ENCODE results near the gene AHDC1.
"Not testable (repeated sequence)": the region's sequence is repeated elsewhere in the genome, so short reads cannot be mapped to it uniquely, and the experiment has no call there.

AHDC1 gene

DNA sequence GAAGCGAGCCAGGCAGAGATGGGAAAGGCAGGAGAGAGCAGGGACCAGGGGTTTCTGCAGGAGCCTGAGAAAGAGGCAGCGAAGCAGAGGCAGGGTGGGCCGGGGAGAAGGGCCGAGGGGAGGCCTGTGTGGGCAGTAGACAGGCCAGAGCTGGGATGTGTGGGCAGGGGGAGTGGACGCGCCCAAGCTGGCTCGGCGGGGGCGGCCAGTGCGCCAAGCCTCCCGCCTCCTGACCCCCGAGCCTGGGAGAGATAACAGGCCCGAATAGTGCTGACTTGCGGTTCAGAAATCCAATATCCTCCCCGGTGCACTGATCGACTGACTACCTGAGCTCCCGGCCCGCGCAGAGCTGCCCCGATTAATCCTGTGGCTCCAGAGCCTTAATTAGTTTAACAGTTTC lies 41.9 kb downstream of the AHDC1 start:
- DNase-seq (ENCODE audit: low read depth): no peak

- no peak for DNase-seq (ENCODE audit: low read depth)
Observed at GRCh38 chr1:27561124-27561899, 42.6 kb downstream of the AHDC1 start.

- no peak for DNase-seq (ENCODE audit: low read depth)
Observed at GRCh38 chr1:27560268-27561123, 43.4 kb downstream of the AHDC1 start.

- DNase-seq (ENCODE audit: low read depth): no peak
Observed at GRCh38 chr1:27559466-27560030, 44.4 kb downstream of the AHDC1 start.

- no peak for DNase-seq (ENCODE audit: low read depth)
Observed at GRCh38 chr1:27557596-27558340, 46.2 kb downstream of the AHDC1 start.

- peak; percentile 94 for DNase-seq (ENCODE audit: low read depth)
Observed at GRCh38 chr1:27556781-27557595, 47.0 kb downstream of the AHDC1 start.

GRCh38 chr1:27556435-27556780 lies 47.5 kb downstream of the AHDC1 start:
- DNase-seq (ENCODE audit: low read depth): no peak

DNA sequence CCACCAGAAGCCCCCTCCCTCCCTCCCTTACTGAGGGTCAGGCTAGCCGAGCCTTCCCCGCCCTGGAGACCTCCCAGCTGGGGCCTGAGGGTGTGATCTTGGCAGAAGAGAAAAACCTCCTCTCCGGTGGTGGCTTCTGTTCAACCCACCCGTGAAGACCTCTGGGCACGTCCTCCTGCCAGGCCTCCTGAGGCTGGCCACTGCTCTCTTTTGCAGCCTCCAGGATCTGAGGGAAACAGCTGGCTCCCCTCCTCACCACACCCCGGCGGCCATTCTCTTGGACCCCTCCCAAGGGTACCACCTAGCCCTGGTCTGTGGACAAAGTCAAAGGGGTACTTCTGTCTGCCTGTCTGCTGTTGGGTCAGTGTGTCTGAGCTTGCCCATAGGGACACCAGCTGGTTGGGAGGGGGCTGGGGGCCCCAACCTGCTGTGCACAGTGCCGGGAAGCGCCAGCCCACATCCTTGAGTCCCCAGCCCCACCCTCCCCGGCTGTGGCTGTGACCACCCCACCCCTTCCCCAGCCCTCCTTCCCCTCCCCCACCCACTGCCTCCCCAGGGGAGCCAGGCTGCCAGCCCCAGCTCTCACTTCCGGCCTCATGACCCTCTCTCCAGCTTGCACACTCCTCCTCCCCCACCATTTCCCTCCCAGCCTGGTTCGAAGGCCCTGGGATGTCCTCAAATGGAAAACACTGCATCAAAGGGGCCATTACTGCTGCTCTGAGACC lies 48.1 kb downstream of the AHDC1 start:
- no peak for DNase-seq (ENCODE audit: low read depth)

DNA sequence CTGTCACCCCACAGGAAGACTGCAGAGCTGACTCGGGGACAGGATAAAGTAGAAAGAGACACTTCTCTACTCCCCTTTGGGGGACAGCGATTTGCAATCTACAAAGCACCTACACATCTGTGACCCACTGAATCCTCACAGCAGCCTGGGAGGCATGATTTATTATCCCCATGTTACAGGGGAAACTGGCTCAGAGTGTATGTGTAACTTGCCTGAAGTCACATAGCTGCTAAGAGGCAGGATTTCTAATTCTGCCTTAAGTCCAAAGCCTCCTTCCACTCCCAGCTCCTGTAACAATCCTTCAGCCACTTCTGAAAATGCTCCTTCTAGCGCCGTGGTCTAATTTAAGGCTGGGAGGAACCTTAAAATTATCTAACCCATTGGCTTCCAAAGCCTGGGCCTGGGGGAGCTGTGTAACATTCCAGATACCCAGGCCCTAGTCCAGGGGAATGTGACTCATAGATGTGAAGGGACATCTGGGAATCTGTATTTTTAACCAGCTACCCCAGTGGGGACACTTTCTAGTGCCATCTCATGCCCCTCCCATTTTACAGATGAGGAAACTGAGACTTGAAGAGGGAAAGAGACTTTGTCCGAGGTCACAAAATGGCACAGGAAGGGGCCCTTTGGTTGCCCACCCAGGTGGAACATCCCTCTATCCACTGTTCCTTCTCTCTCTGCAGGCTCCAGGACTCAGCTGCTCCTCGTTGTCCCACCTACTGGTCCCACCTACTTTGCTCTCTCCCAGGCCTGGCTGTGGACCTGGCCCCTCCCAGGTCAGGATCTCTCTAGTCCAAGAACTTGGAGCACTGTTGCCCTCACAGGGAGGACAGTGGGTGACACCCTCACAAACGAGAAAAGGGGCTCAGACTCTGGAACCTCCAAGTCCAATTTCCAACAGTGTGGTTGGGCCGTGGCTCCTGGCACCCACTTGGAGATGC lies 48.9 kb downstream of the AHDC1 start:
- no peak for DNase-seq (ENCODE audit: low read depth)

DNA sequence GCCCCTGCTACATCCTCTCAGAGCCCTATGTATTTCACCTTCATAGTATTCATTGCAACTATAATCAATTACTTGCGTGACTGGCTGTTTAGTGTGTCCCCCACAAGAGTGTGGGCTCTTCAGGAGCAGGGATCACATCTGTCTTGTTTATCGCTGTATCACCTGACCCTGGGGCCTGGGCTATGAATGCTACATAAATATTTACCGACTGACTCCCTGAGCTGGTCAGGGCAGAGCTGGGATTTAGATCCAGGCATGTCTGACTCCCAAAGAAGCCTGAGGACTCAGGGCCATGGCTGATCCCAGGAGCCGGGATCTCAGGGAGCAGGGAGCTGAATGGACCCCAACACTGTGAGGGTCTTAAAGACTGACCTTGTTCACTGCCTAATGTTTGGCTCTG lies 49.7 kb downstream of the AHDC1 start:
- no peak for DNase-seq (ENCODE audit: low read depth)

- DNase-seq (ENCODE audit: low read depth): not testable (repeated sequence)
Observed at GRCh38 chr1:27553823-27554222, 50.1 kb downstream of the AHDC1 start.

- DNase-seq (ENCODE audit: low read depth): no peak
Observed at GRCh38 chr1:27552911-27553420, 51.0 kb downstream of the AHDC1 start.

GRCh38 chr1:27551953-27552312 lies 52.0 kb downstream of the AHDC1 start:
- DNase-seq (ENCODE audit: low read depth): no peak

DNA sequence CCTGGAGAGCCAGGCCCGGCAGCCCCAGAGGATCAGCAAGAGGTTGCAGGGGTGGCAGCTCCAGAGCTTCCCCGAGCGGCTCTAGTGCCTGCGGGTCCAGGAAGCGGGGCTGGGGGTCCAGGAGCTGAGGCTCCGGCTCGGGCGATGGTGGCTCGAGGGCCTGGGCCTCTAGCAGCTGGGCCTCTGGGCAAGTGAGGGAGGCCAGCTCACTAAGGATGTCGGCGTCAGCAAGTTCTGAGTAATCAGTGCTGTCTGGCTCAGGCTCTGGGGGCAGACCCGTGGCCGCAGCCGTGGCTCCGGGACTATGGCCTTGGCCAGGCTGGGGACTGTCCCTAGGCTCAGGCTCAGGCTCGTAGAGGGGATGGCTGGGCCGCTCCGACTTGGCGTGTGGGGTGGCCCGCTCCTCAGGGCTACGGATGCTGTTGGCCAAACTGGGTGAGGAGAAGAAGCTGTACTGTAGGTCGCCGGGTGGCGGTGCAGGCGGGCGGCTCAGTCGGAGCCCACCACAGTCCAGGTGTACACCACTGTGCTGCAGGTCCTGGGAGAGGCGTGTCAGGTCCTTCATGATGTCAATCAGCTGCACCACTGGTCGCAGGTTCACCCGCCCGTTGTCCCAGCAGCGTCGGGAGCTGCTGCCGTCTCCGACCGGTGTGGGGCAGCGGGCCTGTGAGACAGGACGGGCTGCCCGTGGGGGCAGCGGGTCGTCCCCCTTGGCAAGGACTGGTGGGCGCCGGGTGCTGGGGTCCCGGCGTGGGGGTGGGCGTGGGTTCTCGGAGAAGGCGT lies 52.6 kb downstream of the AHDC1 start:
- DNase-seq (ENCODE audit: low read depth): no peak

DNA sequence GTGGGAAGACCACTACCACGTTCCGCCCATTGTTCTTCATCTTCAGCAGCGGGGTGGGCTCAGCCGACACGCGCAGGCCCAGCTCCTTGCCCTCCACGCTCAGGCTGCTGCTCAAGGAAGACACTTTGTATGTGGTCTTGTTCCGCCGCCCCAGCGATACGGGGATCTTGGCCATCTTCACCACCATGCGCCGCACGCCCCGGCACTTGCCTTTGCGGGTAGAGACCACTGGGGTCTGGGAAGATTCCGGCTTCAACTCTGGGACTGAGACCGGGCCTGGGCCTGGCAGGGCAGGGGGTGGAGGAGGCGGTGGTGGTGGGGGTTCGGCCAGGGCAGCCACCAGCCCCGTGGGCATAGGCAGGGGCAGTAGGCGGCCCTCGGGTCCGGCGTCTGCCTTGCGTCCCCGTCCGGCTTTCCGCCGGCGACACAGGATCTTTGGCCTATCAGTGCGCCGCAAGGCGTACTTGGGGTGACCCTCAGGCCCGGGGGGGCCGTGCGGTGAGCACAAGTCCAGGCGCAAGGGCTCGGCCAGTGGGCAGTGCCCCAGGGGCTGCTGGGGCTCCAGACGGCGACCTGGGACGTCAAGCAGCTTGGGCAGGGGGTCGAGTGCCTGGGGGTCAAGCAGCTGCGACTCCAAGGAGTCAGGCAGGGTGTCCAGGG lies 53.3 kb downstream of the AHDC1 start:
- no peak for DNase-seq (ENCODE audit: low read depth)

- no peak for DNase-seq (ENCODE audit: low read depth)
Observed at GRCh38 chr1:27549807-27550408, 54.0 kb downstream of the AHDC1 start.

DNA sequence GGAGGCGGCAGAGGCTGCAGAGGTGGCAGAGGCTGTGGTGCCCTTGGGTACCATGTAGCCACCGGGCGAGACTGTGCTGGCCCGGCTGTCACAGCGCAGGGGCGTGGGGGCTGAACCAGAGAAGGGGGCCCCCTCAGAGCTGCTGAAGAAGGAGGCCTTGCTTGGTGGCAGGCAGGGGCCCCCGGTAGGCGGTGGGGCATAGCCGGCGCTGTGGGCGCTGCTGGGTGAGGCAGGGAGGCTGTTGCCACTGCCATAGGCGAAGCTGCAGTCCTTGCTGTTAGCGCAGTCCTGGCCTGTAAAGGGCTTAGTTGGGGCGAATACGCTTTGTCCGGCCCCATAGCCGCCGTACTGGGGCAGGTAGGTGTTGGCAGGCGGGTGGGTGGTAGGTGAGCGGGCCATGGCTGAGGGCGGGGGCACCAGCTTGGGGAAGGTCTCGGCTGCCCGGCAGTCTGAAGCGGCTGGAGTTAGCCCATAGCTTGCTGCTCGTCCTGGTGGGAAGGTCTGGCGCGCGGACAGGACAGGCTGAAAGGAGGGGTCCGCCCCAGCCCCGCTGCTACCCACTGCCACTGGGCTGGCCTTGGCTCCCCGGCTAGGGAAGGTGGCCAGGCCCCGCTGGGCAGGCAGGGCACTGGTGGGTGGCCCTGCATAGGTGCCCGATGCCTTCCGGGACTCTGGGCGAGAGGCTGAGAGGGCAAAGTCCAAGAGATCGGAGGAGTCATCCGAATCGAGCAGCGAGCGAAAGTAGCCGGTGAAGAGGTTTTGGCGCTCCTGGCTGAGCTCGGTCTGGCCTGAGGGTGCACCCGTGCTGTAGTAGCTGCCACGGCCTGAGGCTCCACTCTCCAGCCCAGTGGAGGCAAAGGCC lies 54.9 kb downstream of the AHDC1 start:
- DNase-seq (ENCODE audit: low read depth): no peak

All from HS-27A (cell line).